IPS-11a (cell line): ENCODE measurements around the gene DDX46.
"Not testable (repeated sequence)": the region's sequence is repeated elsewhere in the genome, so short reads cannot be mapped to it uniquely, and the experiment has no call there.

Experiments used
- H3K4me3 ChIP-seq: one replicate; pipeline ENCODE4 v1.5.1; 2013; ENCODE audit warnings: low read depth, low read length, control low read depth

The DDX46 gene

DNA sequence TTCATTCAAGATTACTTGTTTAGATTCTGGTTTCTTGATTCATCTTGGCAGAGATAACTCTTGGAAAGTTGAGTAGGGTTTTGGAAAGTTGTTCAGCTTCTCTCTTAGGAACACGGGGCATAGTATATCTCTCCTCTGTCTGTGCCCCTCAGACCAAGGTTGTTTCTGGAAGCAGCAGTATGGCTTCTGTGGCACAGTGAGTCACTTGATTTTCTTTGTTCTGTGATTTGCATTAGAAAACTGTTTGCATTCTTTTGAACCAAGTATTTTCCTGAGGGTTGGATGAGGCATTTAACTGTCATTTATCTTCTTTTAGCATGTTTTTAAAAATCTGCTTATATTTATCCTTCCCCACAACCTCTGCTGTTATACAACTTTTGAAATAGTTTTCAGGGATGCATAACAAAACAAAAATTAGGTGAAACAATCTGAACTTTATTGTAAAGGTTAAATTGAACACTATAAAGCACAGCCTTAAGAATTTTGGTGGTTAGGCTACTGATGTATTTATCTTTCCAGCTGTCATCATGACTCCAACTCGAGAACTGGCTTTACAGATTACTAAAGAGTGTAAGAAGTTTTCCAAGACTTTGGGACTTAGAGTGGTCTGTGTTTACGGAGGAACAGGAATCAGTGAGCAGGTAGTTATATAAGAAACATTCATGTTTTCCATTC is 26.5 kb downstream of the DDX46 start:
- no peak overlapping the region for H3K4me3 ChIP-seq

DNA sequence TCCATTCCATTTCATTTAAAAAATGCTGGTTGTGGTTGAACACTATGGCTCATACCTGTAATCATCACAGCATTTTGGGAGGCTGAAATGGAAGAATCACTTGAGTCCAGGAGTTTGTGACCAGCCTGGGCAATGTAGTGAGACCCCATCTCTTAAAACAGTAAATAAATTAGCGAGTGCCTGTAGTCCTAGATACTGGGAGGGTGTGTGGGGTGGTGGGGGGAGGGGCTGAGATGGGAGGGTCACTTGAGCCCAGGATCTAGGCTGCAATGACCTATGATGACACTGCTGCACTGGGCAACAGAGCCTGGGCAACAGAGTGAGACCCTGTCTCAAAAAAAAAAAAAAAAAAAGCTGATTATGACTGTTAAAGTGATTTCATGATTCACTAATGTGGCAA is 29.1 kb downstream of the DDX46 start:
- H3K4me3 ChIP-seq = no peak overlapping the region

DNA sequence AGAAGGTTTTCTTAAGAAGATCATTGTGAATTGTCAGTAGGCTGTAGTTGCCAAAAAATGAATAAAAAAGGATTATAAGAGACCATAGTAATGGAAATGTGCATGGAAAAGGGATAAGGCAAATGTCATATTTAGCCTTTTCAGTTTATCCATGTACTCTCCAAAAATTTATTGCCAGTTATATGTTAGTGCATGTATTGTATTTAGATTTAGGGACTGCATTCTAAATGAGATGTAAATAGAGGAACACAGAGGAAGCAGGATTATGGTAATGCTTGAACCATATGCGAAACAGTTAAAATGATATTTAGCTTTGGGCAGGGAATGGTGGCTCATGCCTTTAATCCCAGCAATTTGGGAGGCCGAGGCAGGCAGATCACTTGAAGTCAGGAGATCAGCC is 33.0 kb downstream of the DDX46 start:
- H3K4me3 ChIP-seq = no peak overlapping the region

DNA sequence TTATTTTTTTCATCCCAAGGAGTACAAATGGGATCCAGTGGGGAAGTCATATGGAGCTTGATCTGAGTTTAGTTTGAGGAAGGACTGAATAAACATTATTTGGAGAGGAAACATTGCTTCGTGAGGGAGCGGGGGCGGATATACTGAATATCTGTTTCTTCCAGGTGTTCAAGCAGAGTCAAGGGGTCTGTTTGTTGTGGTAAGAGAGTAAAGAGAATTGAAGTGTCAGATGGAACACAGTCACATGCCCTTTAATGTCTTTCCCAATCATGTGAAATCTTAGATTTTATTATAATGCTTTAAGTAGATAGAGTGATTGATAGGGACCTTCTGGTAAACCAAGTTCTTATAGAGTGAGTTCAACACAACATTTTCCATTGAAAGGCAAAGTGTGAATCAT is 33.7 kb downstream of the DDX46 start:
- no peak overlapping the region for H3K4me3 ChIP-seq

DNA sequence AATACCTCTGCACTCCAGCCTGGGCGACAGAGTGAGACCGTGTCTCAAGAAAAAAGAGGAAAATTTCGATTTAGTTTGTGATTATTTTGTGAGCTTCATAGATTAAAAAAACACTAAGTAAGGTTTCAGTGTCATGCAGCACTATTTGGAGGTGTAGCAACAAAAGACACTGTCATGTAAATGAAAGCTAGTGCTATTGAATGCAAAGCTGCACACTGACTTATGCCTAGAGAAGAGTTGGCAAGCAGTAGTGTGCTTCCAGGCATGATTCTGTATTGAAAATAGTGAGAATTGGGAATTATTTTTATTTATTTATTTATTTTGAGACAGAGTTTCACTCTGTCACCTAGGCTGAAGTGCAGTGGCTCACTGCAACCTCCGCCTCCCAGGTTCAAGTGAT is 34.5 kb downstream of the DDX46 start:
- no peak overlapping the region for H3K4me3 ChIP-seq

DNA sequence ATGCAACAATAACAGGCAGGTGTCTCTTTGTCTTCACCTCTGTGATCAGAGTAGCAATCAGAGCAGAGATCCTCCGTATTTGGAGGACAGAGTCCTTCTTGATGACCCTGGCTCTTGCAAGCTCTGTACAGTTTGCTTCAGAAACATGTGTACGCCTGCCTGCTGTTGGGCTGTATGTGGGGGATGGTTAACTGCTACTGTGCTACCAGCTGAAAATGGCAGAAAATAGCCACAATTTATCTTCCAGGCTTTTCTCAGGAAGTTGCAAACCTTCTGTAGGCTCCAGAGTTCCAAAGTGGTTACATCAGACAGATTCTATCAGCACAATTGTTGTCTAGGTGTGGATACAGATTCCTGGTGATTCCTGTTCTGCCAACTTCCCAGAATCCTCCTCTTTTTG is 35.5 kb downstream of the DDX46 start:
- no peak overlapping the region for H3K4me3 ChIP-seq

DNA sequence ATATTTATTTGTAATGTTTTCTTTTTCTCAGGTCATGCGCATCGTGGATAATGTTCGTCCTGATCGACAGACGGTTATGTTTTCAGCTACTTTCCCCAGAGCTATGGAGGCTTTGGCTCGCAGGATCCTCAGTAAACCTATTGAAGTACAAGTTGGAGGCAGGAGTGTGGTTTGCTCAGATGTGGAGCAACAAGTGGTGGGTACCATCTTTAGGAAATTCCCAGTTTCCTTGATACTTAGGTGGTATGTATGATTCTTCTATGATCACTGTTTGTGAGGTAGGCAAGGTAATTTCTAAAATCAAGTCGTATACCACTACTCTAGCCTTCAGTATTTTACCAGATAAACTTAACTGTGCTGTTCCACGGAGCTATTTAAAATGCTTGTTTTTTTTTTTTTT is 36.2 kb downstream of the DDX46 start:
- H3K4me3 ChIP-seq = no peak overlapping the region

DNA sequence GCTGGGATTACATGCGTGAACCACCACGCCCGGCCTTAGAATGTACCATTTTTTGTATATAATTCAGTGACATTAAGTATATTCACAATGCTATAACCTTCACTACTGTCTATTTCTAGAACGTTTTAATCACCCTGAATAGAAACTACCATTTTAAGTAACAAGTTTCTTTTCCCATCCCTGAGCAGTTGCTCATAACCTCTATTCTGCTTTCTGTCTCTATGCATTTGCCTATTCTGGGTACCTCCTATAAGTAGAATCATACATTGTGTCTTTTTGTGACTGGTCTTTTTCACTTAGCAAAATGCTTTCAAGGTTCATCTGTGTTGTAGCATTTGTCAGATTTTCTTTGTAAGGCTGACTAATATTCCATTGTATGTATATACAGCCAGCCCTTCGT is 39.9 kb downstream of the DDX46 start:
- H3K4me3 ChIP-seq = no peak overlapping the region

DNA sequence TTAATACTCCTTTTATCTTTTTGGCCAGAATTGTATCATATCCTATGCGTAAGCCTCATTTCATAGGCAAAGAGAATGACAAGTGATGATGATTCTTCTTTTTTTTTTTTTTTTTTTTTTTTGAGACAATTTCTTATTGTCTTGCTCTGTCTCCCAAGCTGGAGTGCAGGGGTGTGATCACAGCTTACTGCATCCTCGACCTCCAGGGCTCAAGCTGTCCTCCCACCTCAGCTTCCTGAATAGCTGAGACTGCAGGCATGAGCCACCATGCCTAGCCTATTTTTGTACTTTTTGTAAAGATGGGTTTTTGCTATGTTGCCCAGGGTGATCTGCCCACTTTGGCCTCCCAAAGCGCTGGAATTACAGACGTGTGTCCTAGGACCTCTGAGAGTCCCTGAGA is 45.2 kb downstream of the DDX46 start:
- no peak overlapping the region for H3K4me3 ChIP-seq

DNA sequence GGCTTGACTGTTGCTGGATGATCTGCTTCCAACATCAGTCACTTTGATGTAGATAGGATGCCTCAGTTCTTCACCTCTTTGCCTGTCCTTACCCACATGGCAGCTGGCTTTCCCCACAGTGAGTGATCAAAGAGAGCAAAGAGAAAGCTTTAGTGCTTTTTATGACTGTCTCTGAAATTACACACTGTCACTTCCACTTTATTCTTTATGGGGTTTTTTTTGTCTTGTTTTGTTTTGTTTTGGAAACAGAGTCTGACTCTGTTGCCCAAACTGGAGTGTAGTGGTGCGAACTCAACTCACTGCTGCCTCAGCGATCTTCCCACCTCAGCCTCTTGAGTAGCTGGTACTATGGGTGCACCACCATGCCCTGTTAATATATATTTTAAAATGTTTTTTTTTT is 54.8 kb downstream of the DDX46 start:
- no peak overlapping the region for H3K4me3 ChIP-seq

DNA sequence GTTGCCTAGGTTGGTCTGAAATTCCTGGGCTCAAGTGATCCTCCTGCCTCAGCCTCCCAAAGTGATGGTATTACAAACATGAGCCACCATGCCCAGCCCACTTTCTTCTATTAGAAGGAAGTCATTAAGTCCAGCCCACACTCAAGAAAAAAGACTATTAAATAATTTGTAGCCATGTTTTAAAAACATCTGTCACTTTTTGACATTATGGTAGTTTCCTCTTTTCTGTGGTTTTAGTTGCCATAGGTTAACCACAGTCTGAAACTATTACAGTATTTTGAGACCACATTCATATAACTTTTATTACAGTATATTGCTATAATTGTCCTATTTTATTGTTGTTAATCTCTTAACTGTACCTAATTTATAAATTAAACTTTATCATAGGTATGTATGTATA is 55.2 kb downstream of the DDX46 start:
- no peak overlapping the region for H3K4me3 ChIP-seq

DNA sequence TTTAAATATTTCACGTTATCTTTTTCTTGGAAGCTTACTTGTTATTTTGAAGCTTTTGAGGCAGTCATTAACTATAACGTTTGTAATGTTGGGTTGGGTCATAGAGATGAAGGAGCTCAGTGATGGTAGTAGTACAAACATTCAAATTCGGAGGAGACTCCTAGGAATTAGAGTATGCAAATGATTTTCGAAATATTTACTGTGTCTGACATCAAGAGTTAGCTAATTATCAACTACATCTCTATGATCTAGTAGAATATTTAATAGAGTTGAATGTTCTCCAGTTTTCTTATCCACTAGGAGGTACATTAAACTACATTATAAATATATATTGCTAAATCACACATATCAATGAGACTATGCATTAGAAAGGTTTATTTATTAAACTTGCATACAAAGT is 58.4 kb downstream of the DDX46 start:
- H3K4me3 ChIP-seq = no peak overlapping the region

DNA sequence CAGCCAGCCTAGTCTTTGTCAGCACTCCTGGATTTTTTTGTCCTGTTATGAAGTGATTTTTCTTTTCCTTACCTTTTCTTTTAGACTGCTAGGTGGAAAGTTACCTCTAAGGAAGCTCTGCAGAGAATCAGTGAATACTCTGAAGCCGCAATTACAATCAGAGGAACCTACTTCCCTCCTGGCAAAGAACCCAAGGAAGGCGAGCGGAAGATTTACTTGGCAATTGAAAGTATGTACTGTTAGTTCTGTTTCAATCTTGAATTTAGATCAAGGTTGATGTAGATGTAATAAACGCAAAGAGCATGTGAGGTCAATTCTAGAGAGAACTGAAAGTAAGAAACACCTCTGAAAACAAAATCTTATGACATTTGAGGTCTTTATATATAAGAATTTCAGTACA is 60.2 kb downstream of the DDX46 start:
- H3K4me3 ChIP-seq = no peak overlapping the region

DNA sequence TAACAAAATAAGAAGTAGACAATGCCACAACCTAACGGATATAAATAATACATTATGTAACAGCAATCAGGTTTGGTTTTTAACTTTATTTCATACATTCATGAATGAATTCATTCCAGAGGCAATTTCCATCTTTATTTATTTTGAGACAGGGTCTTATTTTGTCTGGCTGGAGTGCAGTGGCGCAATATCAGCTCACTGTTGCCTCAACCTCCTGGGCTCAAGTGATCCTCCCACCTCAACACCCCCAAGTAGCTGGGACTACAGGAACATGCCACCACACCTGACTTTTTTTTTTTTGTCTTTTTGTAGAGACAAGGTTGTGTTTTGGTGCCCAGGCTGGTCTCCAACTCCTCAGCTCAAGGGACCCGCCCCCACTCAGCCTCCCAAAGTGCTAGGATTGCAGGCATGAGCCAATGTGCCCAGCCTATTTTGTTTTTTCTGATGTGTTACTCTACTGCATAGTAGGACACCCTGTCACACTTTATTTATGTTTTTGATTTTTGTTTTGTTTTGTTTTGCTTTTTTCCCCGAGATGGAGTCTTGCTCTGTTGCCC is 60.9 kb downstream of the DDX46 start:
- H3K4me3 ChIP-seq = no peak overlapping the region

DNA sequence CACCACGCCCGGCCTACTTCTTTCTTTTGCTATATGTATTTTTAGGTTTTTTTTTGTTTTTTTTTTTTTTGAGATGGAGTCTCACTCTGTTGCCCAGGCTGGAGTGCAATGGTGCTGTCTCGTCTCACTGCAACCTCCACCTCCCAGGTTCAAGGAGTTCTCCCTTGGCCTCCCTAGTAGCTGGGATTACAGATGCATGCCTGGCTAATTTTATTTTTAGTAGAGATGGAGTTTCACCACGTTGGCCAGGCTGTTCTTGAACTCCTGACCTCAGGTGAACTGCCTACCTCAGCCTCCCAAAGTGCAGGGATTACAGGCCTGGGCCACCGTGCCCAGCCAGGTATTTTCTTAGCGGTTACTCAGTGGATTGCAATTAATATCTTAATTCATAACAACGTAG is 63.3 kb downstream of the DDX46 start:
- no peak overlapping the region for H3K4me3 ChIP-seq

DNA sequence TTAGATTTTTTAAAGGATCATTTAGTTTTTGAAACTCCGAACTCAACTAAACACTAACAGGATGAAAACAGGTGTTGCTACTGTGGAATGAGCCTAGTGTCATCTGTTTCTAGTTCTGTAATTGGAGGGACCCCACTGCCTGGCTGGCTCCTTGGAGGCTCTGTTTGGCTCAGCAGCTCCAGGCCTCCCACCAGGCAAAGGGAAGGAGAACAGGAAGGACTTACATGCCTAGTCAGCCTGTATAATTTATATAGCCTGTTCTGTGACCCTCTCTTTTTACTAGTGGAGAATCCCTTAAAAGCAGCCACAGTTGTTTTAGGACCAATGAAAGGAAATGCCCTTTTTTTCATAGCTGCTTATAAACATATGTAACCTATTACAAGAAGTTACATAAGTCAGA is 66.1 kb downstream of the DDX46 start:
- H3K4me3 ChIP-seq = no peak overlapping the region

DNA sequence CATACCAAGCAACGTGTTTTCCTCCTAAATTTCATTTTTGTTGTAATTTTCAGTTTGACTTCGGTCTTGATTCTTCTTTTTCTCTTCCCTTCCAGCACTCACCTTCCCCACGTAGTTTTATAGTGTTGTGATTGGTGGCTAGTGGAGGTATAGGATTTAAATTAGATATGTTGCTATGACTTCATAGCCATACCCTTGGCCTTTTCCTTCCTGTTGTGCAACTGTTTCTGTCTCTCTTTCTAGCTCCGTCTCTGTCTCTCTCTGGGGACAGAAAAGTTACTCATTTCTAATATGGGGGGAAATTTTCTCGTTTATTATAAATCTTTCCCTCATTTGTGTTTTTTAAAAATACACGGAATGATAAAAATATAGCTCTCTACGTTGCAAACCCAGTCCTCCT is 66.6 kb downstream of the DDX46 start:
- H3K4me3 ChIP-seq = no peak overlapping the region

DNA sequence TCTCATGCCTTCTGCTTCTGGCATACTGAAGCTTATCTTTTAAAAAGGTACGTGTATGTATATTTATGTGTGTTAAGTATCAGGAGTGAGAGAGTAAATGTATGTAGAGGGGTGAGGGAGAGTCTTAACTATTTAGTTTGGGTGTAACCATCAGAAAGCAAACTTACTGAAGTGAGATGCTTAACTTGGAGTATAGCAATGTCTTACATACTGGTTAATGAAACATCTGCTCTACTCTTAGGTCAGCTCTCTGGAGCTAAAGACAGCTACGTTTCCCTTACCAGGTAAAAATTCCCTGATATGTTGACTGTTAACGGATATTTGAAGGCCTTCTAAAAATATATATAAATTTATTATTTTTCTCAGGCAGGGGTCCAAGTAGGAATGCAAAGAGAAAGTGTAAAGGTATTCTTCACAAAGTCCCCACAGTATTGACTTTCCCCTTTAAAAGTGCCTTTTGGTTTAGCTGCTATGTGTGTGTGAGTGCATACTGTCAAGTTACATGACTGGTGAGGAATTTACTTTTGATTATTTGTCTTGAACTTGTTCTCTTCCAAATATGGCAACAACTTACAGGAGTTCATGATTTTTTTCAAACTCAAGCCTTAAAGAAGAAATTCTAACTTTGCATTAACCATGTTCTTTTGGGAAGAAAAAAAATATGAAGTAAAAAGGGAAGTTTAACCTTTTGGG is 74.9 kb downstream of the DDX46 start:
- H3K4me3 ChIP-seq = no peak overlapping the region

DNA sequence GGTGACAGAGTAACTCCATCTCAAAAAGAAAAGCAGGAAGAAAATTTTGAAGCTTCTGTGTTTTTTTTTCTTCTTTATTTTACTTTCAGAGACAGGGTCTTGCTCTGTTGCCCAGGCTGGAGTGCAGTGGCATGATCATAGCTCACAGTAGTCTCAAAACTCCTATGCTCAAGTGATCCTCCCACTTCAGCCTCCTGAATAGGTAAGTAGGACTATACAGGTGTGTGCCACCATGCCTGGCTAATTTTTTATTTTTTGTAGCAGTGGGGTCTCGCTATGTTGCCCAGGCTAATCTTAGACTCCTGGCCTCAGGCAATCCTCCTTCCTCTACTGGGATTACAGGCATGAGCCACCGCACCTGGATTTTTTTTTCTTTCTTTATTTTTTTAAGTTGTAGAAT is 77.0 kb downstream of the DDX46 start:
- no peak overlapping the region for H3K4me3 ChIP-seq

DNA sequence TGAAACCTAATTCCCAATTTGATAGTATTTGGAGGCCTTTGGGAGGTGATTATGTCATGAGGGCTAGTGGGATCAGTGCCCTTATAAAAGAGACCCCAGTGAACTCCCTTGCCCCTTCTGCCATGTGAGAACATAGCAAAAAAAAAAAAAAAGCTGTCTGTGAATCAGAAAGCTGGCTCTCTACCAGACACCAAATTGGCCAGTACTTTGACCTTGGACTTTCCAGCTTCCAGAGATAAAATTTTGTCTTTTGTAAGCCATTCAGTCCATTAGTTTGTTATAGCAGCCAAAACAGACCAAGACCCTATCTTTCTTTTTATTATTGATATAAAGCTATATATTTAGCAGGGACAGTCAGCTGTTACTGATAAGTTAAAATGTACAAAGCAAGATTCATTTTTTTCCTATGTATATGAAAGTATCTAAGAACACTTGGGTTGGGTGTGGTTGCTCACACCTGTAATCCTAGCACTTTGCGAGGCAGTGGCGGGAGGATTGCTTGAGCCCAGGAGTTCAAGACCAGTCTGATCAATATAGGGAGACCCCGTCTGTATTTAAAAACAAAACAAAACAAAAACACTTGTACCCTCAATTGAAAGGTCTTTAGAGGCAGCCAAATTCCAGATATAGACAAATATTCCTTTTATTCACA is 79.1 kb downstream of the DDX46 start:
- H3K4me3 ChIP-seq = no peak overlapping the region

DNA sequence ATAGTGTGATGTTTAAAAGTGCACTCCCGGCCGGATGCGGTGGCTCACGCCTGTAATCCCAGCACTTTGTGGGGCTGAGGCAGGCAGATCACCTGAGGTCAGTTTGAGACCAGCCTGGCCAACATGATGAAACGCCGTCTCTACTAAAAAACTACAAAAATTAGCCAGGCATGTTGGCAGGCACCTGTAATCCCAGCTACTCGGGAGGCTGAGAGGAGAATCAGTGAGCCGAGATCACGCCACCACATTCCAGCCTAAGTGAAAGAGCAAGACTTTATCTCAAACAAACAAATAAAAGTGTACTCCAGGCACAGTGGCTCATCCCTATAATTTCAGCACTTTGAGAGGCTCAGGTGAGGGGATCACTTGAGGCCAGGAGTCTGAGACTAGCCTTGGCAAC is 79.8 kb downstream of the DDX46 start:
- not testable (repeated sequence) for H3K4me3 ChIP-seq

DNA sequence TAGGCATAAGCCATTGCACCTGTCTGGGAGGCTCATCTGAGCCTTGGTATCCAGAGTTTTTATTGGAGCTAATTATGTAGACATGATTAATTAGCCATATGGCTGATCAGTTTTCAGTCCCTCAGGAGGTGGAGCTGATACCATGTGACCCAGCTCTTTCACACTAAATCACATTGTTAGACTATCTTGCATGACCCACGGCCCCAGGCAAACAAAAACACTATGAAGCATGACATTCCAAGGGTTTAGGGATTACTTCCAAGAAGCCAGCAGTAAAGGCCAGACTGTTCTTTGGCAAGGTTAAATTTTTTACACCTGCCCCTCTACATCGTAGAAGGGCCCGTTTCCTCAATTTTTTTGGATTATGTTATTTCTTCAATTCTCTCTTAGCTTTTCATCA is 82.2 kb downstream of the DDX46 start:
- H3K4me3 ChIP-seq = no peak overlapping the region
